GM18508 (cell line): Measurements from ENCODE around the gene ATP5F1B.
"Not testable (repeated sequence)": the region's sequence is repeated elsewhere in the genome, so short reads cannot be mapped to it uniquely, and the experiment has no call there.

Experiments
- ATAC-seq: cut with Tn5 transposase; IDR thresholded peaks from one replicate; pipeline ENCODE4 v1.9.1; 2021; ENCODE audit warnings: moderate number of reproducible peaks; ENCODE audit not compliant: insufficient read depth, unreplicated experiment

ATP5F1B gene

GRCh38 chr12:56653781-56654180, 8.0 kb upstream of the ATP5F1B start:
- ATAC-seq = not testable (repeated sequence)

- not testable (repeated sequence) for ATAC-seq
Observed at GRCh38 chr12:56648023-56648422, 2.2 kb upstream of the ATP5F1B start.

- no peak for ATAC-seq
Observed at GRCh38 chr12:56645201-56645716, 525 bp downstream of the ATP5F1B start.

GRCh38 chr12:56644654-56645053, 1.1 kb downstream of the ATP5F1B start:
- ATAC-seq = no peak

GRCh38 chr12:56641219-56641618, 4.6 kb downstream of the ATP5F1B start:
- no peak for ATAC-seq

GRCh38 chr12:56637621-56638020, 8.2 kb downstream of the ATP5F1B start:
- ATAC-seq = no peak

GRCh38 chr12:56636675-56637540, 8.9 kb downstream of the ATP5F1B start:
- ATAC-seq = peak; percentile 35

GRCh38 chr12:56635806-56636674, 9.7 kb downstream of the ATP5F1B start:
- no peak for ATAC-seq

GRCh38 chr12:56634837-56635791, 10.7 kb downstream of the ATP5F1B start:
- no peak for ATAC-seq

GRCh38 chr12:56634242-56634836, 11.4 kb downstream of the ATP5F1B start:
- no peak for ATAC-seq

GRCh38 chr12:56633468-56634241, 12.1 kb downstream of the ATP5F1B start:
- ATAC-seq = no peak

GRCh38 chr12:56632701-56633467, 12.9 kb downstream of the ATP5F1B start:
- ATAC-seq = no peak

- no peak for ATAC-seq
Observed at GRCh38 chr12:56631790-56632700, 13.7 kb downstream of the ATP5F1B start.

GRCh38 chr12:56630180-56630632, 15.6 kb downstream of the ATP5F1B start, which contains the start of gene BAZ2A:
Gene BAZ2A, minus strand, starts transcription at chr12:56630326. Its CDS starts 12,796 bp downstream, at chr12:56617530.
- peak; percentile 40 for ATAC-seq

- peak; percentile 4 for ATAC-seq
Observed at GRCh38 chr12:56629459-56630179, 16.2 kb downstream of the ATP5F1B start.
